Raji (cell line): ENCODE results near the gene UPK3B.
"Not testable (repeated sequence)": the region's sequence is repeated elsewhere in the genome, so short reads cannot be mapped to it uniquely, and the experiment has no call there.

Experiments
- POLR2A ChIP-seq: IDR thresholded peaks from 2 replicates; pipeline ENCODE4 v1.6.1; 2011; ENCODE audit warnings: low read depth, low read length, control low read depth; ENCODE audit not compliant: insufficient read depth

The UPK3B gene

DNA sequence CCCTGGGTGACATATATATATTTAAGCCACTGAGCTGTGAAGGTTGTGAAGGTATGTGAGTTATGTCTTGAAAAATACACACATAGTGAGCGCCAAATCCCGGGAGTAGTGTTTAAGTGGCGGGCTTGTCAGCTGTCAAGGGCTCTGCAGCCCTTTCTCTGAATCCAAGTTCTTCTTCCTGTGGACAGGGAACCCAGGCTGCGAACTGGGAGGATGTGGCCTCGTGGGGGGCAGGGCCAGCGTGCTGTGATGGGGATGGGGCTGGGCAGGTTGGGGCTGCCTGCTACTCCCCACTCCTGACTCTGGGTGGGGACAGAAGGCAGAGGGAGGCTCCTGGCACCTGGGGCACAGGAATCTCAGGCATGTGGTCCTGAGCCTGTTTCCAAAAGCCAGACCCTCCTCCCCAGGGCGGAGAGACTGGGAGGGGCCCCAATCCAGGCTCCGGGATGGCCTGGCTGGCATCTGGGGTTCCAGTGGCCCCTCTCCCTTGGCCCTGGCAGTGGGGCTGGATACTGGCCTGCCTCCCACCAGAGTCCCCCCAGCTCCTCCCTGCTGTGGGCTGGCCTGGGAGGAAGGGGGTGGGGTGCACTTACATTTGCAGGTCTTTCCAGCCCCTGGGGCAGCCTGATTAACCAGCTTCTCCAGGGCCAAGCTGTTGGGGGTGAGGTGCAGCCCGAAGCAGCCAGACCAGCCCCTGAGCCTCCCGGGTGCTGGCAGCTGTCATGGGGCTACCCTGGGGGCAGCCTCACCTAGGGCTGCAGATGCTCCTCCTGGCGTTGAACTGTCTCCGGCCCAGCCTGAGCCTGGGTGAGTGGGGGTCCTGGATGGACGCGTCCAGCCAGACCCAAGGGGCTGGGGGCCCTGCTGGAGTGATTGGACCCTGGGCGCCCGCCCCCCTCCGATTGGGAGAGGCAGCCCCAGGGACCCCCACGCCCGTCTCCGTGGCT is at the start of gene UPK3B:
Gene UPK3B (plus strand): TSS at position 622 of the 947 bp plus-strand sequence. CDS start 101 bp downstream, at position 723.
- no peak for TF ChIP-seq POLR2A

DNA sequence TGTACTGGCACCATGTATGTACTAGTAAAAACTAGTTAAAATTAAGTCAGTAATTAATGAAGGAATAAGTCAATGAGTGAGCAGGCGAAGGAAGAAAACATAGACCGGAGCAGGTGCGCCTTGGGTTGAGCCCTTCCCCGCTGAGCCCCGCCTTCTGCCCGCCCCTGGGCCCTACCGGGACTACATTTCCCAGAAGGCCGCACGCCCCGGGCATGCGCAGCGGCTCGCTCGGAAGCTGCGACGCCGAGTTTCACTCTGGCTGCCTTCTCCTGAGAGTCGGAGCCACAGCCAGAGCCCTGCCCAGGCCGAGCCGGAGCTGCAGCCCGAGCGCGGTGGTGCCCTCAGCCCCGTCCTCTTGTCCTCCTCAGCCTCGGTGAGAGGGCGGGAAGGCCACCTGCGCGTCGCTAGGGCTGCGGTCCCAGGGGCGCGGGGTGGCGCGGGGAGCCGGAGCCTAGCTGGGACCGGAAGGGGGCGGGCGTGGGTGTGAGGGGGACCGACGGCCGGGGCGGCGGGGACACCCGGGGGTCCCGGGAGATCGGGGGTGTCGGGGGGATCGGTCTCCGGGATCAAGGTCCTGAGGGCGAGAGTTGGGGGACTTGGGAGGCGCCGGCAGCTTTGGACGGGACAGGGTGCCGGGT is 48.8 kb upstream of the UPK3B start, which contains the start of gene DTX2:
Gene DTX2 (plus strand): TSS at position 246 of the 638 bp plus-strand sequence. CDS start 18,801 bp downstream, outside the sequence.
- not testable (repeated sequence) for TF ChIP-seq POLR2A

DNA sequence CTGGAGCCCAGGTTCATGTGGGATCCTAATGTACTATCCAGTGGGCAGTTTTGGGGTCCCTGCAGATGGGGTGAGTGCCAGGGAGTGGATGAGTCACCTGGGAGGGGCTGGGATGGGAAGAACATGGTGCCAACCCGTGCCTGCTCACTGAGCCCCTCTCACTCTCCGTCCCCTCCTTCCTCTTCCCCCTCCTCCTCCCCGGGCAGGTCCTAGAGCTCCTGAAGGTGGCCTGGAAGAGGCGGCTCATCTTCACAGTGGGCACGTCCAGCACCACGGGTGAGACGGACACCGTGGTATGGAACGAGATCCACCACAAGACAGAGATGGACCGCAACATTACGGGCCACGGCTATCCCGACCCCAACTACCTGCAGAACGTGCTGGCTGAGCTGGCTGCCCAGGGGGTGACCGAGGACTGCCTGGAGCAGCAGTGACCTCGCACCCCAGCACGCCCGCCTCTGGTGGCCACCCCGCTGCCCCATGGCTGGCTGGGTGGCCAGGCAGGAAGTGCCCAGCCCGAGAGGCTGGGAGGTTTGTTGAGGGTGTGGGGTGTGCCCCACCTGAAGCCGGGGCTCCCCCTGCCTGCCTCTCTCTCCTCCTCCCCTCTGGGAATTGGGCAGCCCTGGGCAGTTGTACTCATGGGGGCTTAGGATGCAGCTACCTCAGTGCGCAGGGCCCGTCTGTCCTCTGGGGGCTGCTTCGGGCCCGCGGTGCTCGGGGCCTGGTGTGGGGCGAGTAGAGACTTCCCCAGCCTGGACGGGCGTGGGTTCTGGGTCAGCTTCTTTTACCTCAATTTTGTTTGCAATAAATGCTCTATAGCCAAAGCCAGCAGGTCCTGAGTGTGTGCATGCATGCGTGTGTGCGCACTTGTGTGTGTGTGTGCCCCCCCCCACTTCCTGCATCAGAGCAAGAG is 4.9 kb upstream of the UPK3B start:
- no peak for TF ChIP-seq POLR2A

DNA sequence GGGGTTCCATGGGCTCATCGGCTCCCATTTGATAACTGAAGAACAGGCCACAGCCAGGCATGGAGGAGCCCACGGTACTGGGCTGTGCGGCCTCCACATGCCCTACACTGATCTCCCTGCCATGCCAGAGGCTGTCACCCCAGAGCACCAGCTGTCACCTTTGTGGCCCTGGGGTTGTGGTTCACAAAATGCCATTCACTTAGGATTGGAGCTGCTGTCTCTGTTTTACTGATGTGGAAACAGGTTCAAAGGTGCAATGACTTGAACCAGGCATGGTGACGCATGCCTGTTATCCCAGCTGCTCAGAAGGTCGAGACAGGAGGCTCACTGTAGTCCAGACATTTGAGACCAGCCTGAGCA is 4.3 kb upstream of the UPK3B start:
- TF ChIP-seq POLR2A, result no peak

DNA sequence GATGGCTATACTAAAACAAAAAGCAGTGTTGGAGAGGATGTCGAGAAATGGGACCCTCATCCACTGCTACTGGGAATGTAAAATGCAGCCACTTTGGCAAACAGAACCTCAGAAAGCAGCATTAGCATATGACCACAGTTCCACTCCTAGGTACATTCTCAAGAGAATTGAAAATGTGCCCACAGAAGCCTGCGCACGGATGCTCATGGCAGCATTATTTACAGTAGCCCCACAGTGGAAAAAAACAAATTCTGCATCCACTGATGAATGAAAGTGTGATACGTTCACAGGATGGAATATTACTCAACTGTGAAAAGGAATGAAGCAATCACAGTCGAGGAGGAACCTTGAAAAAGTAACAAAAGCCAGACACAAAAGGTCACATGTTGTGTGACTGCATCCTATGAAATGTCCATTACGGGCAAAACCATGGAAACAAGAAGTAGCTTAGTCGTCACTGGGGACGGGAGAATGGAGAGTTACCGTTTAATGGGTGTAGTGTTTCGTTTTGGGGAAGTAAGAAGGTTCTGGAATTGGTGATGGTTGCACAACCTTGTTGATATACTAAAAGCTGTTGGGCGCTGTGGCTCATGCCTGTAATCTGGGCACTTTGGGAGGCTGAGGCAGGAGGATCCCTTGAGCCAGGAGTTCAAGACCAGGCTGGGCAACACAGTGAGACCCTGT is 2.5 kb upstream of the UPK3B start:
- TF ChIP-seq POLR2A, result no peak

DNA sequence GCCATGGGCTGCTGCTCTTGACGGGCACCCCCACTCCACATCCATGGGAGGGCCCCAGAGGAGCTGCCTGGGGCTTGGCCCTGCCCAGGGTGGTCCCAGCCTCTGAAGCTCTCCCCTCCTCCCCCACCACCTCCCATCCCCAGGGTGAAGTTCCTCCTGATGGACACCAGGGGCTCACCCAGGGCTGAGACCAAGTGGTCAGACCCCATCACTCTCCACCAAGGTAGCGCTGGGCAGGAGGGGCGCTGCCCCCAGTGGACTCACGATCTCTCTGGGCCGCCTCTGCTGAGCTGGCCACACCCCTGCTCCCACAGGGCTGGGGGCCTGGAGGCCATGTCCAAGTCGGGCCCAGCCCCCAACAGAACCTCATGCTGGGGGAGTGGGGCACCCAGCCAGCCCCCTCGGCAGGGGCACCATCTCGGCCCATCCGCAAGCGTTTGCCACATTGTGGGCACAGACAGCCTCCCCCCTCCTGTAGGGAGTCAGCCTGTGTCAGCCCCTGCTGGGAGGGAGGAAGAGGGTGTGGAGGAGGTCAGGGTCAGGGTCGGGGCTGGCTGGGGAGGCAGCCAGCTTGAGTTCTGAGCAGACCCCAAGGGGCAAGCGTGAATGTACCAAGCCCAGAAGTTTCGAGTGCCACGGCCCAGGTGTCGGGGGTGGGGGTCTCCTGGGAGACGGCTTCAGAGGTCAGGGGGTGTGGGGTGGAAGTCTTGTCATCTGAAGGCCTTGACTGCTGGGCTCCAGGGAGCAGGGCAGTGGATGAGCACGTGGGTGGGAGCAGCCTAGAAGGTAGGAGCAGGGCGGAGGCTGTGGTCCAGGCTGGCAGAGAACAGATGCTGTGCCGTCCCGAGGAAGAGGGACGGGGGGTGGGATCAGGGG is 2.8 kb downstream of the UPK3B start:
- no peak for TF ChIP-seq POLR2A

DNA sequence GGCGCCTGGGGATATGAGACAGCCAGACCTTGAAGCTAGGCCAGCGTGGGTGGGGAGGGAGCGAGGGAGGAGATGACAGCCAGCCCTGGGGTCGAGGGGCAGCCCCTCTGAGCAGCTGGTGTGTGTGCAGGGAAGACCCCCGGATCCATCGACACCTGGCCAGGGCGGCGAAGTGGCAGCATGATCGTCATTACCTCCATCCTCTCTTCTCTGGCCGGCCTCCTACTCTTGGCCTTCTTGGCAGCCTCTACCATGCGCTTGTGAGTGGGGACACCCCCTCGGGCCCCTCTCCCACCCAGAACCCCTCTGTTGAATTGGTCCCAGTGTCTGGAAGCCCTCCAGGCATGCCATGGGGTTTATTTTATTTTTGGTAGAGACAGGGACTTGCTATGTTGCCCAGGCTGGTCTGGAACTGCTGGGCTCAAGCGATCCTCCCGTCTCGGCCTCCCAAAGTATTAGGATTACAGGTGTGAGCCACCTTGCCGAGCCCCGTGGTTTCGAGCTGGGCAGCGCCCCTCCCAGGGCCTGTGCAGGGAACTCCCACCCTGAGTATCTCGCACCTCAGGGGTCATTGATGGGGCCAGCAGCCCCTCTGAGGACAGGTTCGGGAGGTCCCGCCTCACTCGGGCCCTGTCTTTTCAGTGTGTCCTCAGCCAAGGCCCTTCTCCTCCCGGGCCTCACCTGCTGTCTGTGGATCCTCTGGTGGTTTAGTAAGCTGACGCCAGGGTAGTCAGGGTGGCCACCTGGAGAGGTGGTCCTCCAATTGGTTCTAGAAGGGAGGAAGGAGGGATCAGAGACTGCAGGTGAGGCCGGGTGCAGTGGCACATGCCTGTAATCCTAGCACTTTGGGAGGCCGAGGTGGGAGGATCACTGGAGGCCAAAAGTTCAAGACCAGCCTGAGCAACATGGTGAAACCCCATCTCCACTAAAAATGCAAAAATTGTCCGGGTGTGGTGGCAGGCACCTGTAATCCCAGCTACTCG is 3.8 kb downstream of the UPK3B start:
- TF ChIP-seq POLR2A, result no peak

DNA sequence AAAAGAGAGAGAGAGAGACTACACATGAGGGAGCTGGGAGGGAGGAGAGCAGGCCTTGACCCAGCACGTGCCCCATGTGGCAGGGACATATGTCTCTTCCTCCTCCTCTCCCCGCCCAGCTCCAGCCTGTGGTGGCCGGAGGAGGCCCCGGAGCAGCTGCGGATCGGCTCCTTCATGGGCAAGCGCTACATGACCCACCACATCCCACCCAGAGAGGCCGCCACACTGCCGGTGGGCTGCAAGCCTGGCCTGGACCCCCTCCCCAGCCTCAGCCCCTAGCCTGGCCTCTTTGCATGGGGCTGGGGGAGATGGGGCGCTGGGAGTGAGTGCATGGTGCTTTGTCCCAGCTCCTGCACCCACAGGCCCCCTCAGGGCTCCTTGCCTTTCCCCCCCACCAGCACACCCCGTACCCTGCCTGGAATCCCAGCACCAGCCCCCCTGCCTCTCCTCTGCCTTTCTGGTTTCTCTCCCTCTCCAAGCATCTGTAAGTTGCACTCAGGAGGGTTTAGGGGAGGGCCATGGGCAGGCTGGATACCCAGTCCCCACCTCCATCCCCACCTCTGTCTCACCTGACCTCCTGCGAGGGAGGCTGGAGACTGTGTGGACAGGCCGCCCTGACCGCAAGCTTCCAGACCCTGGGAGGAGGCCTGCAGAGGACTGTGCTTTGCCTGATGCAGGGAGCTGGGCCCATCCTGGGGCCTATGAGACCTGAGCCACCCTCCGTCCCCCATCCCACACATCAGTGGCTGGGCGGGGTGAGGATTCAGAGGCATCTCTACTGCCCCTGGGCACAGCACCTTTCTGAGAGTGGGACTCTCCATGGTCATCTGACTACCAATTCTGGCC is 4.8 kb downstream of the UPK3B start:
- no peak for TF ChIP-seq POLR2A

DNA sequence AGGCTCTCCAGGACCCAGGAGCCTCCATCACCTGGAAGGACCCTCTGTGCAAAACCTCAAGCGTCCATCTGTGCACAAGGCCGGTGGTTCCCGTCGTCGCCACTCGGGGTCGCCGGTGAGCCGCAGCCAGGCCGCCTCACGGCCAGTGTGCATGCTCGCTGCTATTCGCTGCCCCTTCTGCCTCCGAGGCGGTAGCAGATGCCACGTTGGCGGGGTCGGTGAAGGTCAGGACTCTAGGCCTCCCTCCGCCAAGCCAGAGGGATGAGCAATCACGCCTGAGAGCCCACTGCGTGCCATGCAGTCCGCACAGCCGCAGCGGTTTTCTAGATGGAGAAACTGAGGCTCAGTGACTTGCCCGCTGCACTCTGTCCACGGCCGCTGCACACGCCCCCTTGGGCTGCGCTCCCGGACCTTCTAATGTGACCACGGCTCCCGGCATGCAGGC is 5.7 kb downstream of the UPK3B start:
- no peak for TF ChIP-seq POLR2A

DNA sequence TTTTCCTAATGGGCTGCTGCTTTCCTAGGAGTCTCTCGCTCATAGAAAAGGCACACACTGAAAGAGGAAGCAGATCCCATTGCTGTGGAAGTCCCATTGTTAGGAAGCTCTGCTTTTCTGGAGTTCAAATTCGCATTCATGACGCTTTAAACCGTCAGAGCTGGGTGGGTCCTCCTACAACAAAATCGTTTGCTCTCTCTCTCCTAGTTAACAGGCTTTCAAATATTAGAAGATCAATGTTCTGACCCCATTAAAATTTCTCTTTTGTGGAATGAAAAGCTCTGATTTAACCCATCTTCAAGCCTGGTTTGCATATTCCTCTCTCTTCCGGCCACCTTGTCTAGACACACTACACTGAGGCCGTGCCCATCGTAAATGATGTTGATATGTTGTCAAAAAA is 32.8 kb downstream of the UPK3B start, which contains the start of gene SPDYE16:
Gene SPDYE16 (minus strand): TSS at position 101 of the 400 bp plus-strand sequence. CDS start 1,838 bp downstream, outside the sequence.
- TF ChIP-seq POLR2A, result not testable (repeated sequence)

DNA sequence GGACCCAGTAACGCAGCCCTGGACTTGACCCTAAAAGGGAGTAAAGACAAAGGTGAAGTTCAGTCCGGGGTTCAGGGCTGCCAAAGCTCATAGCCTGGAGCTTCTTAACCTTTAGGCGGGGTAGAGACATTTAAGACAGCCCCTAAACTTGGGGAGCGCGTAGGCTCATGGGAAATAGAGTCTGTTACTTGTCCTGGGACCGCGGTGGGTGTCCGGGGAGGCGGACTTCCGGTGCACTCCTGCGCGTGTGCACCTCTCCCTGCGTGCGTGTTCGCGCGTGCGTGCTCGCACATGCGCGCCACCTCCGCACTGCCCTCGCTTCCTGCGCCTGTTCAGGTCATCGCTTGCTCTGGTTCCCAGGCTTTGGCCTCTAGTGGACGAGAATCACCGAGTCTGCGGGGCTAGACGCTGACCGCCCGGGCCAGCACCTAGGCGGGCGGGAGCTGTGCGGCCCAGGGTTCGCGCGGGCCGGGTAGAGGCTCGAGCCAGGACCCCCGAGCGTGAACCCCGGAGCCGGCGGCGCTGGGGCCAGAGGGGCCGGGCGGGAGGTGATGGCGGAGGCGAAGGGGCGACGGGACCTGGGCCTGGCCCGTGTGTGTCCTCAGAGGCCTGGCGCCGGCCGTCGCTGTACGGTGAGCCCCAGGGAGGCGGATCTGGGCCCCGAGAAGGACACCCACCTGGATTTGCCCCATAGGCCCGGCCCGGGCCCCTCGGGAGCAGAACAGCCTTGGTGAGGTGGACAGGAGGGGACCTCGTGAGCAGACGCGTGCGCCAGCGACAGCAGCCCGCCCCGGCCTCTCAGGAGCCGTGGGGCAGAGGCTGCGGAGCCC is 38.9 kb downstream of the UPK3B start:
- TF ChIP-seq POLR2A, result peak; percentile 81
